Spinal cord (tissue), 10 donors: ENCODE results near the gene OR51E1. TPM values are rescaled to one million over a fixed set of nuclear protein-coding genes. Genes with fewer than 3 reads are reported as not detected.
A peak's percentile ranks its signal among the peaks of the same experiment; 100 is the strongest.

Experiments used
- DNase-seq, 6 donors: peaks; one replicate each; pipeline versions ENCODE4 v3.0.0 to v3.0.0-alpha.2; 2013 to 2015; ENCODE audit warnings: low spot score in 6 of 6, low read depth in 4 of 6
- H3K27ac ChIP-seq: one replicate; pipeline ENCODE4 v1.5.1; 2013; ENCODE audit warnings: low read depth, low read length, control low read depth
- H3K27me3 ChIP-seq: one replicate; pipeline ENCODE4 v1.6.1; 2013; ENCODE audit warnings: low read length; ENCODE audit not compliant: control insufficient read depth, insufficient read depth
- H3K36me3 ChIP-seq: one replicate; pipeline ENCODE4 v1.6.1; 2013; ENCODE audit warnings: low read length; ENCODE audit not compliant: control insufficient read depth, insufficient read depth
- H3K4me1 ChIP-seq: one replicate; pipeline ENCODE4 v1.6.1; 2013; ENCODE audit warnings: low read length; ENCODE audit not compliant: control insufficient read depth, insufficient read depth
- H3K4me3 ChIP-seq: one replicate; pipeline ENCODE4 v1.5.1; 2013; ENCODE audit warnings: low read depth, low read length, control low read depth
- H3K9me3 ChIP-seq: one replicate; pipeline ENCODE4 v1.6.1; 2013; ENCODE audit warnings: low read length; ENCODE audit not compliant: control insufficient read depth, insufficient read depth
- WGBS: methylation state at CpG from one replicate; pipeline ENCODE4 v1.1.5; 2013; ENCODE audit warnings: missing lambda C conversion rate; ENCODE audit not compliant: insufficient coverage; 5-methylcytosine and 5-hydroxymethylcytosine counted together
- polyA plus RNA-seq, 2 donors: library from polyadenylated mRNA; unstranded; fragments of 120-200 nt; gene quantifications; one replicate each; pipeline ENCODE4 v1.2.1, GENCODE V29; 2013; ENCODE audit not compliant: insufficient read length in 2 of 2
- total RNA-seq, 2 donors: library from RNA; depleted of rRNA in 1 of 2; stranded (reverse); fragments of 120-200 nt in 1 of 2; fragments of >200 nt in 1 of 2; gene quantifications; one replicate each; pipeline versions ENCODE4 v1.2.3 to v1.2.4, GENCODE V29; 2013 to 2014
- donor health status: healthy.

The OR51E1 gene
- total and polyA plus RNA-seq, 4 donors, result 0.11 to 1.8 (median 0.34) TPM

- no peak for DNase-seq
- H3K36me3 ChIP-seq, result no peaks in the 10 kb centered on the region
- H3K27ac ChIP-seq, result no peak overlapping the region
- WGBS, result no CpG with 5 or more reads among the region's 3 CpGs
- no peaks in the 10 kb centered on the region for H3K9me3 ChIP-seq
- H3K4me1 ChIP-seq, result no peaks in the 10 kb centered on the region
- H3K27me3 ChIP-seq, result no peaks in the 10 kb centered on the region
- H3K4me3 ChIP-seq, result no peak overlapping the region
Observed at GRCh38 chr11:4672470-4672869, 28.7 kb downstream of the OR51E1 start.

DNA sequence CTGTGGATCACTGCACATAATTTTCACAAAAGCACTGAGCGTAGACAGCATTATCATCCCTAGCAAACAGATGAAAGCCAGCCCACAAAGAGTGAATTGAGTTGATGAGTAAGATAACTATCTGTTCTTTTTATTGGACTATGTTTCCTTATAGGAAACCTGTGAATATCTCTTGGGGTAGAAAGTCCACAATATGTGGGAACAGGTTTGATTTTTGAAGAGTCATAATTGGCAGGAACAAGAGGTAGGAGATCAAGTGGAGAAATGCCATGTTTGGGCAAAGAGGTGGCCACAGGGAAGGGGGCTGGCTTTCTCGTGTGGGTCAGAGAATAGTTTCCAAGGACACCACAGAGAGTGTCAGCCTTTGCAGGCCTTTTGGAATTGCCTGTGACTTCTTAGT lies 30.0 kb downstream of the OR51E1 start:
- Histone ChIP-seq H3K9me3 (no peaks in the 10 kb centered on the region), H3K27ac (no peak overlapping the region), H3K36me3 (no peaks in the 10 kb centered on the region), H3K27me3 (no peaks in the 10 kb centered on the region), H3K4me1 (no peaks in the 10 kb centered on the region), H3K4me3 (no peak overlapping the region)
- 57% methylated on average over 1 of the region's 2 CpGs for WGBS
- no peak for DNase-seq

DNA sequence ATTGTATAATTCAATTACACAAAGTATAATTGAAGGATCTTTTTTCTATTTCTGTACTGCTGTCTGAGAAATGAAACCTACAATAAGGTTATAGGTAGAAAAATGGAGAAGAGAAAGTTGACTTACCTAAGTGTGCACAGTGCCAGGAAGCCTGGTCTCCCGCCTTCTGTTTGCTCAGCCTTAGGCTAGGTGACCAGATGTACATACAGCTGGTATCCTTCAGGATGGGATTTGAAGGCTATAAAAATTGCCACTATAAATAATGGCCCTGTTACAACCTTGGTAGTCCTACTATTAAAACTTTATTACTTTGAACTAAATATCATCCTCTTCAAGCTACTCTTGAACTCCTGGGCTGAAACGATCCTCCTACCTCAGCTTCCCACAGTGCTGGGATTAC lies 34.2 kb downstream of the OR51E1 start:
- Histone ChIP-seq H3K4me1 (no peaks in the 10 kb centered on the region), H3K36me3 (no peaks in the 10 kb centered on the region), H3K27ac (no peak overlapping the region), H3K27me3 (no peaks in the 10 kb centered on the region), H3K4me3 (no peak overlapping the region), H3K9me3 (no peaks in the 10 kb centered on the region)
- WGBS, result 83% methylated on average over 2 of the region's 2 CpGs
- DNase-seq, result peak in 1 of 6 donors; percentile 17

DNA sequence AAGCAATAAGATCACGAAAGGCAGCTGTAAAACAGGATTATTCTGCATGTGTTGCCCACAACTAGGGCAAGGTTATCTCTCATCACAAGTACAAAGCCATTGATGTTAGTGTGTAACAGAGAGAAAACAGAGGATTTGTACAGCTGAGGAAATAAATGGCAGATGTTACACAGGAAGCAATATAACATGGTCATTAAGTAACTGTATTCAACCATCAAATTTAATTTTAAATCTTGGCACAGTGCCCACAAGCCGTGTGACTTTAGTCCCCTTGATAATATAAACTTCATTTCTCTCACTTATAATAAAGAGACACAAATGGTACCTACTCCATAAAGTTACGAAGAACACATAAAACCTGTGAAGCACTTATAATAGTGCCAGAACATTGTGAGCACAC lies 36.6 kb downstream of the OR51E1 start:
- Histone ChIP-seq H3K9me3 (no peaks in the 10 kb centered on the region), H3K4me1 (no peaks in the 10 kb centered on the region), H3K4me3 (no peak overlapping the region), H3K27ac (no peak overlapping the region), H3K27me3 (no peaks in the 10 kb centered on the region), H3K36me3 (no peaks in the 10 kb centered on the region)
- DNase-seq, result peak in 2 of 6 donors; percentile 29 to 89
- WGBS, result 80% methylated on average over 1 of the region's 3 CpGs

DNA sequence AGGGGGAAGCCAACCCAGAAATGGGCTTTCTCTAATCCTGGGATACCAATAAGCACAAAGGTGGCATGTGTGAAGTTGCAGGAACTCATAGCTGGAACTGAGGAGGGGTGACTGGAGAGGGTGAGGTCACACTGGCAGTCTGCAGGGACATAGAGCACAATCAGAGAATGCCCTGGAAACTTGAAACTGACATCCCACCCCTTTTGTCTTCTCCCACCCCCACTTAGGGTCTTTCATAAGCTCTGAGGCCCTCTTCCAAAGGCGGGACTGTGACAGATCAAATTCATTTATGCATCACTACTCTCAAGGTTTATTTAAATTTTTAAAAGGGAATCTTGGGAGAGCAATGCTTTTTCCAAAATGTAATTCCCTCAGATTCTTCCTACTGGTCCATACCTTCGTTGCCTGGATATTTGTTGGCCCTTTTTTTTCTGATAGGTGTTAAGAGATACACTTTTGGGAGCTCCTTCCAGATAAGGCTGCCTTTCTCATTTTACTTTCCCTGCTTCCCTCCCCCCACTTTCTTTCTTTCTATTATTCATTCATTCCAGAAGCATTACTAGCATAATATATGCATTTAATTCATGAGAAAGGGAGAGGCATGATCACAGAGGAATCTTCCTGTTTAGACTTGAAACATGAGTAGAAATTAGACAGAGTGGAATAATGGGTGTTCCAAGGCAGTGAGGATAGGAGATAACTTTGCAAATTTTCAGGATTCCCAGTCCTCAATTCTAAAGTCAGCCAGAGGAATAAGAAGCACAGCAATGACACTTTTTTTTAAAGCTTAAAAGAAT lies 39.0 kb downstream of the OR51E1 start:
- no peak for DNase-seq
- H3K4me1 ChIP-seq, result no peaks in the 10 kb centered on the region
- no peak overlapping the region for H3K27ac ChIP-seq
- H3K27me3 ChIP-seq, result no peaks in the 10 kb centered on the region
- WGBS, result no CpG with 5 or more reads among the region's 2 CpGs
- no peak overlapping the region for H3K4me3 ChIP-seq
- no peaks in the 10 kb centered on the region for H3K9me3 ChIP-seq
- H3K36me3 ChIP-seq, result no peaks in the 10 kb centered on the region

GRCh38 chr11:4684631-4685285 lies 41.0 kb downstream of the OR51E1 start:
- Histone ChIP-seq H3K4me1 (no peaks in the 10 kb centered on the region), H3K27me3 (no peaks in the 10 kb centered on the region), H3K4me3 (no peak overlapping the region), H3K9me3 (no peaks in the 10 kb centered on the region), H3K36me3 (no peaks in the 10 kb centered on the region), H3K27ac (no peak overlapping the region)
- no peak for DNase-seq
- WGBS, result 83% methylated on average over 3 of the region's 3 CpGs

DNA sequence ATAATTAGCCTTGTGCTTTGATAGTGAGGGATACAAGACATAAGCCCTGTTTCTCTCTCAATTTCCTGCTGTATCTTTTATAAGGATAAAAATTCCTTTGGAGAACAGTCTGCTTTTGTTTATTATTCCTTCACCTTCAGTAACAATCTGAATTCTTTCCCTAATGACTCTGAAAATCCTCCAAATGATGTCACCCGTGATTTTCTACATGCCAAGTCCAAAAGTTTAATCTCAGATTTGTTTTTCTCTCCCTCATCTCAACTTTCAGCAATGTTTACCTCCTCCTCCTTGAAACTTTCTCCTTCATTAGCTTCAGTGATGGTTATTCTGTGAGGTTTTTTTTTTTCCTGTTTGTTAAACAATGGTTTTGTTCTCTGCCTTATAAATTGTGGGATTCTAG lies 51.7 kb downstream of the OR51E1 start:
- Histone ChIP-seq H3K27me3 (no peaks in the 10 kb centered on the region), H3K27ac (no peak overlapping the region), H3K36me3 (no peaks in the 10 kb centered on the region), H3K9me3 (no peaks in the 10 kb centered on the region), H3K4me1 (no peaks in the 10 kb centered on the region), H3K4me3 (no peak overlapping the region)
- no peak for DNase-seq
- WGBS, result no CpG with 5 or more reads among the region's 1 CpG

GRCh38 chr11:4697585-4697984 lies 53.8 kb downstream of the OR51E1 start, which contains the start of gene OR51E2:
Gene OR51E2, minus strand, starts transcription at chr11:4697853. Its CDS starts 15,142 bp downstream, at chr11:4682711.
- no peaks in the 10 kb centered on the region for H3K36me3 ChIP-seq
- no peak within 1 kb of the TSS for H3K27ac ChIP-seq
- no peak within 1 kb of the TSS for H3K4me3 ChIP-seq
- no peaks in the 10 kb centered on the region for H3K4me1 ChIP-seq
- H3K9me3 ChIP-seq, result no peaks in the 10 kb centered on the region
- H3K27me3 ChIP-seq, result no peaks in the 10 kb centered on the region
- peak in 1 of 6 donors; percentile 50 for DNase-seq
- 34% methylated on average over 2 of the region's 3 CpGs for WGBS

DNA sequence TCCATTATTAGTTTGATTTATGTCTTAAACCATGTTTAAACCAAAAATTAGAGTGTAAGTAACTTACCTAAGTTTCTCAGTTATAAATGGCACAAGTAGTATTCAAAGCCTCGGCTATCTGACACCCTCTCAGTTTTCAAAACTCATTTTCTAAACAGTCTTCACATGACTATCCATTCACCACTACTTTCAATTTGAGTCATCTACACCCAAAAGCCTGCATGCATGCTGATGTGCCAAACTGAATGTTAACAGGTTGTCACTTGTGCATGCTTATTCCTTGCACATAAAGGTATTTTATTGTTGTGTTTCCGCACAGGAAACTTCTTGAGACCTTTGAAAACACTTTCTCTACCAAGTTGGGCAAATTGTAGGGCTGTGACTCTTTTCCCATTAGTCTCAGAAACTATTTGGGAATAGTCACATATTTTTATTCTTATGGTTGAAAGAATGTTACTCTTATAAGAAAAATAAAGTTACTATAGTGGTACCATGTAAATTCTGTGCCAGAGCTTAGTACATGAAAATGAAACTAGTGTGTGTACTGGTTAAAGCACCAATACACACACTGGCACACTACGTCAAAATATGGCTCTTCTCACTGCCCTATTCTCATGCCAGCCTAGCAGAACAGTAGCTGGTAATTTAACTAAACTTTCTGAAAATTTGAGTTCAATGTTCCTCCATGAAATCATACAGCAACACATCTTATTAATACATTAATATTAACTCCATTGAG lies 56.1 kb downstream of the OR51E1 start:
- H3K27me3 ChIP-seq, result no peaks in the 10 kb centered on the region
- no peak for DNase-seq
- H3K27ac ChIP-seq, result no peak overlapping the region
- H3K4me3 ChIP-seq, result no peak overlapping the region
- WGBS, result 100% methylated on average over 1 of the region's 3 CpGs
- H3K4me1 ChIP-seq, result no peaks in the 10 kb centered on the region
- no peaks in the 10 kb centered on the region for H3K9me3 ChIP-seq
- no peaks in the 10 kb centered on the region for H3K36me3 ChIP-seq
